Fibroblast of villous mesenchyme (primary cell): ENCODE data around the gene SENP6. TPM values are rescaled to one million over a fixed set of nuclear protein-coding genes. Genes with fewer than 3 reads are reported as not detected.

Source experiments
- DNase-seq: peaks from one replicate; pipeline ENCODE4 v3.0.0-alpha.2; 2010; ENCODE audit warnings: low read depth
- H3K4me3 ChIP-seq: 2 replicates; pipeline ENCODE4 v1.5.1; 2011; ENCODE audit warnings: low read depth, mild to moderate bottlenecking, low read length
- CTCF ChIP-seq: IDR thresholded peaks from 2 replicates; pipeline ENCODE4 v1.5.1; 2012; ENCODE audit warnings: low read depth, mild to moderate bottlenecking, low read length; ENCODE audit not compliant: insufficient read depth
- total RNA-seq: library from RNA; depleted of rRNA; stranded (reverse); fragments of >200 nt; gene quantifications from 2 replicates; pipeline ENCODE4 v1.2.3, GENCODE V29; 2012

SENP6 gene, protein sequence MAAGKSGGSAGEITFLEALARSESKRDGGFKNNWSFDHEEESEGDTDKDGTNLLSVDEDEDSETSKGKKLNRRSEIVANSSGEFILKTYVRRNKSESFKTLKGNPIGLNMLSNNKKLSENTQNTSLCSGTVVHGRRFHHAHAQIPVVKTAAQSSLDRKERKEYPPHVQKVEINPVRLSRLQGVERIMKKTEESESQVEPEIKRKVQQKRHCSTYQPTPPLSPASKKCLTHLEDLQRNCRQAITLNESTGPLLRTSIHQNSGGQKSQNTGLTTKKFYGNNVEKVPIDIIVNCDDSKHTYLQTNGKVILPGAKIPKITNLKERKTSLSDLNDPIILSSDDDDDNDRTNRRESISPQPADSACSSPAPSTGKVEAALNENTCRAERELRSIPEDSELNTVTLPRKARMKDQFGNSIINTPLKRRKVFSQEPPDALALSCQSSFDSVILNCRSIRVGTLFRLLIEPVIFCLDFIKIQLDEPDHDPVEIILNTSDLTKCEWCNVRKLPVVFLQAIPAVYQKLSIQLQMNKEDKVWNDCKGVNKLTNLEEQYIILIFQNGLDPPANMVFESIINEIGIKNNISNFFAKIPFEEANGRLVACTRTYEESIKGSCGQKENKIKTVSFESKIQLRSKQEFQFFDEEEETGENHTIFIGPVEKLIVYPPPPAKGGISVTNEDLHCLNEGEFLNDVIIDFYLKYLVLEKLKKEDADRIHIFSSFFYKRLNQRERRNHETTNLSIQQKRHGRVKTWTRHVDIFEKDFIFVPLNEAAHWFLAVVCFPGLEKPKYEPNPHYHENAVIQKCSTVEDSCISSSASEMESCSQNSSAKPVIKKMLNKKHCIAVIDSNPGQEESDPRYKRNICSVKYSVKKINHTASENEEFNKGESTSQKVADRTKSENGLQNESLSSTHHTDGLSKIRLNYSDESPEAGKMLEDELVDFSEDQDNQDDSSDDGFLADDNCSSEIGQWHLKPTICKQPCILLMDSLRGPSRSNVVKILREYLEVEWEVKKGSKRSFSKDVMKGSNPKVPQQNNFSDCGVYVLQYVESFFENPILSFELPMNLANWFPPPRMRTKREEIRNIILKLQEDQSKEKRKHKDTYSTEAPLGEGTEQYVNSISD
- 93.1 and 113 TPM in 2 replicates for total RNA-seq

DNA sequence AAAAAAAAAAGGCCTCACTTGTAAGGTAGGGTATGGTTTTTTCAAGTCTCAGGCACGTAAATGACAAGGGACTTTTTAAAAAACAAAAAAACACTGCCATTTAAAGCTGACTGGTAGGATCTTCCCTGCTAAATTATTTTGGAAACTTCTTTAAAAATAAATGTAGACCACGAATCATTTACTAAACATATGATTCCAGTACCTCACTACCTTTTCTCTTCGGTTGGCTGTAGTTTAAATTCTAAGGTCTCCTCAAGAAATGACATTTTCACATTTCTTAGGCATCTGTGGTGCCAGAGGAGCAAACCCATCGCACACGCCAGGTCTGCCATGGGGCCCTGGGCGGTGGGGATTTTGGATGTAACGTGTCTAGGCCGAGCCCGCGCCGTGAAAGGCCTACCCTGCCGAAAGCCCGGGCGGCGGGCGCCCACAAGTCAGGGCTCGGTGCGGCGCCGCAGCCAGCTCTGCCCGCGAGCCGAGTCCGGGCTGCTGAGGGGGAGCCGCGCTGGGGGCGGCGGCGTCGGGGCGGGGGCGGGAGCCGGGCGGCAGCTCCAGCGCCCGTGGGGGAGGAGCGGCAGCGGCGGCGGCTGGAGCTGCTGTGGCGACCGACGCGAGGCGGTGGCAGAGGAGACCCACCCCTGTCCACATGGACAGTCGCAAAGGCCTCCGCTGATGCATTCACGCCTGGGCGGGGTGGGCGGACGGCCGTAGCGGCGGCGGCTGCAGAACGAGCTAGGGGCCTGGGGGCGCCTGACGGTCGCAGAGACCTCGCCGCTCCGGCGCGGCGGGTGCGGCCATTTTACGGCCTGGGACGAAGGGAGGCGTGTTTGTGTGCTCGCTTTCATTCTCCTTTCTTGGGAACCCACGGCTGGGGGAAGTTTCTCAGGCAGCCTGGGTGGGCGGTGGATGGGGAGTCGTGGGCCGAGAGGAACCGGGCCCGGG, at the start of gene SENP6:
SENP6 (plus strand) TSS at position 577 of the 942 bp plus-strand sequence. CDS start 645 bp downstream, outside the sequence.
- DNase-seq: peak; percentile 82
- TF ChIP-seq CTCF: no peak
- peak within 1 kb of the TSS; percentile 98 for H3K4me3 ChIP-seq

DNA sequence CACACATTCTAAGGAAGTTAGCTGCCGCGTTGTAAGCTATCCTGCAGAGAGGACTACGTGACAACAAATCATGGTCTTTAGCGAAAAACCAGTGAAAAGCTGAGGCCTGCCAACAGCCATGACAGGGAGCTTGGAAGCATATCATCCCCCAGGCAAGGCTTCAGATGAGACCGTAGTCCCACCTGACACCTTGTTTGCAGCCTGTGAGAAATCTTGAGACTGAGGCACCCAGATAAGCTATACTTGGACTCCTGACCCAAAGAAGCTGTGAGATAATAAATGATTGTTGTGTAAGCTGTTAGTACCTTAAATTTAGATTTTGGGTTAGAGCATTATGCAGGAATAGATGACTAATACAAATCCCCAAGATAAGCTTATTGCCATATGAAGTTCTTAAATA, 45.4 kb upstream of the SENP6 start:
- no peak overlapping the region for H3K4me3 ChIP-seq
- no peak for TF ChIP-seq CTCF
- DNase-seq: no peak

GRCh38 chr6:75557068-75557467, 44.6 kb upstream of the SENP6 start:
- no peak overlapping the region for H3K4me3 ChIP-seq
- DNase-seq: peak; percentile 13
- TF ChIP-seq CTCF: no peak

DNA sequence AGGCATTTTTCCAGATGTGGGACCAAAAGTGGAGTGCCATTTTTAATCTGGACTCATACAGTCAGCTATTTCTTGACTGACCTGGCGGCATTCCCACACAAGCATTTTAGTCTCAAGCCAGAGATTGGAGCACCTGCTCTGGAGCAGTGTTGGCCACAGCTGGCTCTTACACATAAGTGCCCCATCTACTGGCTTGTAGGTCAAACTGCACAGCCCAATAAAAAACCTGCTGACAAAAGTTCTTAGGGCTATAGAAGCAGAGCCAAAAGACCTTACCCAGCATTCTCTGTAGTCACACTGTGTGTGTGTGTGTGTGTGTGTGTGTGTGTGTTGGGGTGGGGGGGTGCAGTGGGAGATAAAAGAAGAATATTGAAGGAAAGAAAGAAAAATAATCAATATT, 38.6 kb upstream of the SENP6 start:
- no peak overlapping the region for H3K4me3 ChIP-seq
- peak; percentile 62 for TF ChIP-seq CTCF
- peak; percentile 38 for DNase-seq

DNA sequence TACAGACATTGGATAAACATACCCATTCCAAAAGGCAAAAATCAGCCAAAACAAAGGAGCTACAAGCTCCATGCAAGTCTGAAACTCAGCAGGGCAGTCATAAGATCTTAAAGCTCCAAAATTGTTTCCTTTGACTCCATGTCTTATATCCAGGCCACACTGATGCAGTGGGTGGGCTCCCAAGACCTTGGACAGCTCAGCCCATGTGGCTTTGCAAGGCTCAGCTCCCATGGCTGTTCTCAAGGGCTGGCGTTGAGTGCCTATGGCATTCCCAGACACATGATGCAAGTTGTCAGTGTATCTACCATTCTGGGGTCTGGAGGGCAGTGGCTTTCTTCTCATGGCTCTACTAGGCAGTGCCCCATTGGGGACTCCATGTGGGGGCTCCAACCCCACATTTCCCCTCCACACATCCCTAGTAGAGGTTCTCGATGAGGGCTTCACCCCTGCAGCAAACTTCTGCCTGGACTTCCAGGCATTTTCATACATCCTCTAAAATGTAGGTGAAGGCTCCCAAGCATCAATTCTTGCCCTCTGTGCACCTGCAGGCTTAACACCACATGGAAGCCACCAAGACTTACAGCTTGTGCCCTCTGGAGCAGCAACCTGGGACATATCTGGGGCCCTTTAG, 35.4 kb upstream of the SENP6 start:
- H3K4me3 ChIP-seq: no peak overlapping the region
- no peak for DNase-seq
- TF ChIP-seq CTCF: no peak
